H9 (cell line): ENCODE results near the gene KRT86. TPM values are rescaled to one million over a fixed set of nuclear protein-coding genes. Genes with fewer than 3 reads are reported as not detected.

Experiments
- DNase-seq: peaks from one replicate; pipeline ENCODE4 v3.0.0-alpha.2; 2017
- H2AFZ ChIP-seq: one replicate; pipeline ENCODE4 v1.6.1; 2013; ENCODE audit warnings: mild to moderate bottlenecking, low read length, control low read depth, moderate library complexity
- H2AK5ac ChIP-seq: 2 replicates; pipeline ENCODE4 v1.6.1; 2013; ENCODE audit warnings: low read length, control low read depth, mixed read lengths; ENCODE audit not compliant: insufficient read length
- H2BK120ac ChIP-seq: one replicate; pipeline ENCODE4 v1.6.1; 2013; ENCODE audit warnings: low read depth, mild to moderate bottlenecking, low read length, control low read depth, inconsistent platforms; ENCODE audit not compliant: poor library complexity, severe bottlenecking
- H2BK12ac ChIP-seq: 2 replicates; pipeline ENCODE4 v1.6.1; 2013; ENCODE audit warnings: low read length, control low read depth, mixed read lengths, low read depth; ENCODE audit not compliant: insufficient read length
- H2BK15ac ChIP-seq: 2 replicates; pipeline ENCODE4 v1.6.1; 2013; ENCODE audit warnings: low read depth, low read length, control low read depth
- H2BK20ac ChIP-seq: one replicate; pipeline ENCODE4 v1.6.1; 2013; ENCODE audit warnings: low read depth, mild to moderate bottlenecking, low read length, control low read depth, inconsistent platforms; ENCODE audit not compliant: poor library complexity, severe bottlenecking
- H2BK5ac ChIP-seq: 2 replicates; pipeline ENCODE4 v1.6.1; 2013; ENCODE audit warnings: low read length, control low read depth, mixed read lengths; ENCODE audit not compliant: insufficient read length
- H3K14ac ChIP-seq: 2 replicates; pipeline ENCODE4 v1.6.1; 2013; ENCODE audit warnings: low read length, control low read depth; ENCODE audit not compliant: insufficient read depth
- H3K18ac ChIP-seq: 2 replicates; pipeline ENCODE4 v1.6.1; 2013; ENCODE audit warnings: low read depth, mild to moderate bottlenecking, mixed read lengths, low read length, control low read depth; ENCODE audit not compliant: insufficient read length
- H3K23ac ChIP-seq: 2 replicates; pipeline ENCODE4 v1.6.1; 2013; ENCODE audit warnings: low read length, control low read depth, mixed read lengths, low read depth; ENCODE audit not compliant: insufficient read length
- H3K23me2 ChIP-seq: 2 replicates; pipeline ENCODE4 v1.6.1; 2013; ENCODE audit warnings: low read depth, mild to moderate bottlenecking, mixed read lengths, low read length, control low read depth; ENCODE audit not compliant: insufficient read length, poor library complexity, severe bottlenecking
- H3K27ac ChIP-seq: 2 replicates; pipeline ENCODE4 v1.5.1; 2013; ENCODE audit warnings: low read length, control low read depth, mixed read lengths, low read depth; ENCODE audit not compliant: insufficient read length
- H3K27me3 ChIP-seq: 2 replicates; pipeline ENCODE4 v1.6.1; 2013; ENCODE audit warnings: low read length, control low read depth, inconsistent platforms; ENCODE audit not compliant: insufficient read depth
- H3K4ac ChIP-seq: 2 replicates; pipeline ENCODE4 v1.6.1; 2013; ENCODE audit warnings: low read depth, mild to moderate bottlenecking, control low read depth, inconsistent platforms, low read length, moderate library complexity
- H3K4me1 ChIP-seq: 2 replicates; pipeline ENCODE4 v1.6.1; 2013; ENCODE audit warnings: low read length, control low read depth, inconsistent platforms; ENCODE audit not compliant: insufficient read depth
- H3K4me2 ChIP-seq: 2 replicates; pipeline ENCODE4 v1.6.1; 2013; ENCODE audit warnings: low read length, control low read depth, mixed read lengths; ENCODE audit not compliant: insufficient read length, insufficient read depth
- H3K56ac ChIP-seq: 2 replicates; pipeline ENCODE4 v1.6.1; 2013; ENCODE audit warnings: low read depth, mild to moderate bottlenecking, mixed read lengths, low read length, control low read depth; ENCODE audit not compliant: insufficient read length
- H3K79me1 ChIP-seq: 2 replicates; pipeline ENCODE4 v1.6.1; 2013; ENCODE audit warnings: low read depth, mild to moderate bottlenecking, moderate library complexity, low read length, control low read depth, inconsistent platforms; ENCODE audit not compliant: insufficient read depth, poor library complexity, severe bottlenecking
- H3K79me2 ChIP-seq: 2 replicates; pipeline ENCODE4 v1.6.1; 2013; ENCODE audit warnings: low read length, control low read depth, inconsistent platforms; ENCODE audit not compliant: insufficient read depth
- H3K9ac ChIP-seq: 2 replicates; pipeline ENCODE4 v1.6.1; 2013; ENCODE audit warnings: low read length, control low read depth, mixed read lengths; ENCODE audit not compliant: insufficient read length; ENCODE audit errors: extremely low read depth
- H3K9me3 ChIP-seq: one replicate; pipeline ENCODE4 v1.6.1; 2013; ENCODE audit warnings: low read depth, low read length, inconsistent platforms; ENCODE audit not compliant: control insufficient read depth
- H3T11ph ChIP-seq: one replicate; pipeline ENCODE4 v1.6.1; 2013; ENCODE audit warnings: mild to moderate bottlenecking, low read length, control low read depth, inconsistent platforms
- H4K20me1 ChIP-seq: one replicate; pipeline ENCODE4 v1.6.1; 2013; ENCODE audit not compliant: control insufficient read depth, insufficient read length, insufficient read depth
- H4K5ac ChIP-seq: 2 replicates; pipeline ENCODE4 v1.6.1; 2013; ENCODE audit warnings: low read depth, mild to moderate bottlenecking, mixed read lengths, low read length, control low read depth; ENCODE audit not compliant: insufficient read length
- H4K8ac ChIP-seq: replicated peaks from 2 replicates; pipeline ENCODE4 v1.6.1; 2013; ENCODE audit warnings: low read length, control low read depth, mixed read lengths, low read depth; ENCODE audit not compliant: insufficient read length
- H4K91ac ChIP-seq: 2 replicates; pipeline ENCODE4 v1.6.1; 2013; ENCODE audit warnings: low read depth, mild to moderate bottlenecking, moderate library complexity, mixed read lengths, low read length, control low read depth; ENCODE audit not compliant: insufficient read length
- H3K27ac Mint-ChIP-seq, 3 experiments: 2 replicates in 2 of 3; 3 replicates in 1 of 3; pipeline ENCODE4 v1.8.0; 2020 to 2021; ENCODE audit warnings: mixed read lengths in 3 of 3, mild to moderate bottlenecking in 1 of 3, moderate library complexity in 1 of 3
- H3K27me3 Mint-ChIP-seq: 2 replicates; pipeline ENCODE4 v1.8.0; 2021; ENCODE audit warnings: low read depth, mild to moderate bottlenecking, moderate library complexity, mixed read lengths
- H3K36me3 Mint-ChIP-seq, 3 experiments: 2 replicates in 2 of 3; 3 replicates in 1 of 3; pipeline ENCODE4 v1.8.0; 2020 to 2021; ENCODE audit warnings: low read depth in 3 of 3, mixed read lengths in 3 of 3; ENCODE audit not compliant: insufficient read depth in 1 of 3
- H3K4me1 Mint-ChIP-seq, 2 experiments: 2 replicates each; pipeline ENCODE4 v1.8.0; 2020; ENCODE audit warnings: mixed read lengths in 2 of 2
- H3K4me3 Mint-ChIP-seq, 2 experiments: 2 replicates in 1 of 2; 3 replicates in 1 of 2; pipeline ENCODE4 v1.8.0; 2020 to 2021; ENCODE audit warnings: mild to moderate bottlenecking in 2 of 2, mixed read lengths in 2 of 2, moderate library complexity in 1 of 2
- H3K9me3 Mint-ChIP-seq, 2 experiments: 2 replicates in 1 of 2; 3 replicates in 1 of 2; pipeline ENCODE4 v1.8.0; 2020; ENCODE audit warnings: mild to moderate bottlenecking in 2 of 2, mixed read lengths in 2 of 2, moderate library complexity in 1 of 2
- WGBS: extraction: QIAGEN DNeasy Blood & Tissue Kit; methylation state at CpG from one replicate; pipeline ENCODE4 v1.1.7; 2013; ENCODE audit warnings: missing lambda C conversion rate, low lambda C conversion rate, mixed read lengths; ENCODE audit not compliant: insufficient read length; ENCODE audit errors: extremely low coverage; 5-methylcytosine and 5-hydroxymethylcytosine counted together
- total RNA-seq: library from RNA; stranded (reverse); gene quantifications from 2 replicates; pipeline ENCODE4 v1.2.1, GENCODE V29; 2021
- TF ChIP-seq, protein P1 (sequence below): fragments of 200-600 bp; sonication (generic); conservative IDR thresholded peaks from 3 replicates; pipeline ENCODE4 v1.8.0; 2021; ENCODE audit warnings: antibody characterized with exemption, mild to moderate bottlenecking

Gene KRT86
- total RNA-seq, 1 experiment from 2014 or later: not detected

DNA sequence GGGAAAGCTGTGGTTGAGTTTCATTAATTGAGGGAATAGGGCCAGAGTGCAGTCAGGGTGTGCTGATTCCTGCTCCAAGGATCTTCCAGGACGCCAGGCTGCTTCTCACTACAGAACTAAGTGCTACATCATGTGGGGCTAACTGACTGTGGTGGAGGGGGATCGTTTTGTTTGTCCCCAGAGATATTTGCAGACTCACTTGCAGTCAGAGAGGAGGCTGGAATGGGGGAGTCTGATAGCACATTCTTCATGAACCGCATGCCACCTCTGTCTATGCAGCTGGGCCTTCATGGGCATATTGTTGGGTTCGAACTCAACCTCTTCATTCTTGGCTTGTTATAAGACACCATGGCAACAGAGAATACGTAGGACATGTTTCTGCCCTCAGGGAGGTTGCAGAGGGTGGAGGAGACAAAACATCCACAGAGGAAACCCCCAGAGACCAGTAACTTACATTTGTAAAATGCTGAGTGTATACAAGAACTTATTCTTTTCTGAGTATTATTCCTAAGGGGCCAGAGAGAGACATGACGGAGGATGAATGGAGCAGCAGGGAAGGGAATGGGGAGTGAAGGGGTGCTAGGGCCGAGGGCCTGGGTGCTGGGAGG is 28.4 kb upstream of the KRT86 start:
- Histone ChIP-seq H3T11ph (no peak overlapping the region), H2BK15ac (no peak overlapping the region), H2BK20ac (no peak overlapping the region), H2BK12ac (no peak overlapping the region), H3K14ac (no peak overlapping the region), H3K9ac (no peak overlapping the region), H2BK5ac (no peak overlapping the region), H3K4me2 (no peak overlapping the region), H3K27me3 (no peaks in the 10 kb centered on the region; the same call in 1 of the 2 replicates), H3K79me1 (no peaks in the 10 kb centered on the region), H4K5ac (no peak overlapping the region), H2BK120ac (no peak overlapping the region), H3K4me1 (peaks cover 5% of the 10 kb centered on the region; the same call in 1 of the 2 replicates), H3K23me2 (no peaks in the 10 kb centered on the region), H3K27ac (no peak overlapping the region), H3K18ac (no peak overlapping the region), H3K9me3 (no peaks in the 10 kb centered on the region), H3K79me2 (no peaks in the 10 kb centered on the region), H3K23ac (no peak overlapping the region), H4K20me1 (no peaks in the 10 kb centered on the region), H3K4ac (no peak overlapping the region), H3K56ac (no peak overlapping the region), H4K8ac (no peak overlapping the region), H2AFZ (no peak overlapping the region), H2AK5ac (no peak overlapping the region), H4K91ac (no peak overlapping the region)
- Mint-ChIP-seq H3K4me1 (peaks cover 33 to 38% of the 10 kb centered on the region in 2 experiments), H3K9me3 (no peaks in the 10 kb centered on the region), H3K27me3 (peaks cover 44% of the 10 kb centered on the region), H3K36me3 (peaks cover 0 to 24% (median 2%) of the 10 kb centered on the region in 3 experiments; a peak in 3 of 7 replicates), H3K27ac (peak overlapping the region in 1 of 3 experiments; percentile 24; a peak in 1 of 7 replicates), H3K4me3 (no peak overlapping the region)
- TF ChIP-seq, protein P1, sequence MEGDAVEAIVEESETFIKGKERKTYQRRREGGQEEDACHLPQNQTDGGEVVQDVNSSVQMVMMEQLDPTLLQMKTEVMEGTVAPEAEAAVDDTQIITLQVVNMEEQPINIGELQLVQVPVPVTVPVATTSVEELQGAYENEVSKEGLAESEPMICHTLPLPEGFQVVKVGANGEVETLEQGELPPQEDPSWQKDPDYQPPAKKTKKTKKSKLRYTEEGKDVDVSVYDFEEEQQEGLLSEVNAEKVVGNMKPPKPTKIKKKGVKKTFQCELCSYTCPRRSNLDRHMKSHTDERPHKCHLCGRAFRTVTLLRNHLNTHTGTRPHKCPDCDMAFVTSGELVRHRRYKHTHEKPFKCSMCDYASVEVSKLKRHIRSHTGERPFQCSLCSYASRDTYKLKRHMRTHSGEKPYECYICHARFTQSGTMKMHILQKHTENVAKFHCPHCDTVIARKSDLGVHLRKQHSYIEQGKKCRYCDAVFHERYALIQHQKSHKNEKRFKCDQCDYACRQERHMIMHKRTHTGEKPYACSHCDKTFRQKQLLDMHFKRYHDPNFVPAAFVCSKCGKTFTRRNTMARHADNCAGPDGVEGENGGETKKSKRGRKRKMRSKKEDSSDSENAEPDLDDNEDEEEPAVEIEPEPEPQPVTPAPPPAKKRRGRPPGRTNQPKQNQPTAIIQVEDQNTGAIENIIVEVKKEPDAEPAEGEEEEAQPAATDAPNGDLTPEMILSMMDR: no peak
- no CpG with 5 or more reads among the region's 7 CpGs for WGBS
- no peak for DNase-seq
